ENCODE results near the gene CUBN.
"Not testable (repeated sequence)": the region's sequence is repeated elsewhere in the genome, so short reads cannot be mapped to it uniquely, and the experiment has no call there.

GRCh38 chr10:17012731-17013130 lies 116.9 kb downstream of the CUBN start:
- not testable (repeated sequence) for TF ChIP-seq CTCF (IDR thresholded peaks at IDR 0.05); ZFX (IDR thresholded peaks at IDR 0.05; ENCODE audit: borderline replicate concordance)

All from 22Rv1 (cell line).